H7 (cell line): ENCODE data around the gene AGTR1. TPM values are rescaled to one million over a fixed set of nuclear protein-coding genes. Genes with fewer than 3 reads are reported as not detected.

Experiments
- total RNA-seq: library from RNA; depleted of rRNA; stranded (reverse); fragments of >200 nt; shearing (Covaris generic); gene quantifications from 2 replicates; pipeline ENCODE4 v1.2.3, GENCODE V29; 2014; rRNA removed

AGTR1 gene
- total RNA-seq, 1 experiment from 2014 or later: 0.03 TPM

Other genes with a start within 250 kb of the AGTR1 start
- gene CPB1, start 129.9 kb downstream of the AGTR1 start, total RNA-seq: 0.07 TPM in 1 of 2 replicates, not detected in the other
- gene CPA3, start 167.4 kb downstream of the AGTR1 start, total RNA-seq: not detected in 2 replicates